ENCODE results near the gene SLC25A22.

DNA sequence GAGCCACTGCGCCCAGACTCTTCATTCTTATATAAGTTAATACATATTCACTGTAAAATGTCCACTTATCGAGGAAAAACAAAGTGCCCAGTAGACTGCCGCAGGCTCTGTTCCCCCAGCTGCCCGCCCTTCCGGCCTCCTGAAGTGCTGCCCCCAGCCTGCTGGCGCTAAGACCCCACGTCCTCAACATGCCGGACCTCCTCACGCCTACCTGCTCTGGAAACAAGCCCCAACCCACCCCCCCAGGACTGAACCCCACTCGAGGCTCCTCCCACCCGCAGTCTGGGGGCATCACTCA, 21.9 kb downstream of the SLC25A22 start:
- TF ChIP-seq CTCF (IDR thresholded peaks at IDR 0.05), result no peak
- TF ChIP-seq POLR2A (IDR thresholded peaks at IDR 0.05), result no peak
- no peak for TF ChIP-seq POLR2AphosphoS5 (IDR thresholded peaks at IDR 0.05)
- TF ChIP-seq EP300 (IDR thresholded peaks at IDR 0.05), result no peak
